Activated T-cell treated with anti-CD3 and anti-CD28 coated beads, Interleukin-2, amount 50 U/mL, for 4 hours (primary cell): Measurements from ENCODE around the gene THBS2. TPM values are rescaled to one million over a fixed set of nuclear protein-coding genes. Genes with fewer than 3 reads are reported as not detected.
"Not testable (repeated sequence)": the region's sequence is repeated elsewhere in the genome, so short reads cannot be mapped to it uniquely, and the experiment has no call there.

Source experiments
- ATAC-seq, 2 donors: fragments of 200-7000 bp; cut with Tn5 transposase; one replicate each; pipeline ENCODE4 v1.10.0; 2021
- DNase-seq: peaks from one replicate; pipeline ENCODE4 v3.0.0-alpha.2; 2020
- H3K27me3 Mint-ChIP-seq: one replicate; pipeline ENCODE4 v1.8.0; 2021; ENCODE audit warnings: low read depth, mixed read lengths
- H3K36me3 Mint-ChIP-seq: one replicate; pipeline ENCODE4 v1.8.0; 2022; ENCODE audit warnings: mixed read lengths; ENCODE audit not compliant: insufficient read depth
- H3K4me1 Mint-ChIP-seq: one replicate; pipeline ENCODE4 v1.8.0; 2021; ENCODE audit warnings: low read depth, mixed read lengths
- H3K4me3 Mint-ChIP-seq: one replicate; pipeline ENCODE4 v1.8.0; 2021; ENCODE audit warnings: mild to moderate bottlenecking, moderate library complexity, mixed read lengths
- H3K9me3 Mint-ChIP-seq: one replicate; pipeline ENCODE4 v1.8.0; 2021; ENCODE audit warnings: mixed read lengths
- total RNA-seq, 3 donors: library from RNA; stranded (reverse); gene quantifications; one replicate each; pipeline ENCODE4 v1.2.1, GENCODE V29; 2021

The THBS2 gene
- total RNA-seq, 3 donors from 2014 or later: 0.05 to 0.18 TPM; not detected in 1

DNA sequence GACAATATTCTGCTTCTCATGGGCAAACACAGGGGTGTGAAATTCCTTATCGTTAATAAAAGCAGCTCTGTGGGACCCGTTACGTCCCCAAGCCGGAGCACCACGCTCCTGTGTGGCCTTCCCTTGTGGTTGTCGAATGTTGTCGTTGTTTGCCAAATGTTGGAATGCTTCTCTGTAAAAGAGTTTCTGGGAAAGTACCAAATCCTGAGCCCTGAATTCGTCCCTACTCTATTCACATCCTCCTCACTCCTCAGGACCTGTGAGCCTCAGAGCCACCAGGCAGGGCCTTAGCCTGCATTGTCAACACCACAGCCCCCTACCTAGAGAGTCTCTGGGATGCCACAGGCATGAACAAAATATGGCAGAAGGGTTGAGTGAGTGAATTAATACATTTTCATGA, 64.0 kb downstream of the THBS2 start:
- Mint-ChIP-seq H3K9me3 (no peaks in the 10 kb centered on the region), H3K4me1 (no peaks in the 10 kb centered on the region), H3K4me3 (no peak overlapping the region), H3K36me3 (no peaks in the 10 kb centered on the region), H3K27me3 (peaks cover 5% of the 10 kb centered on the region)
- ATAC-seq (no peak), DNase-seq (no peak)

DNA sequence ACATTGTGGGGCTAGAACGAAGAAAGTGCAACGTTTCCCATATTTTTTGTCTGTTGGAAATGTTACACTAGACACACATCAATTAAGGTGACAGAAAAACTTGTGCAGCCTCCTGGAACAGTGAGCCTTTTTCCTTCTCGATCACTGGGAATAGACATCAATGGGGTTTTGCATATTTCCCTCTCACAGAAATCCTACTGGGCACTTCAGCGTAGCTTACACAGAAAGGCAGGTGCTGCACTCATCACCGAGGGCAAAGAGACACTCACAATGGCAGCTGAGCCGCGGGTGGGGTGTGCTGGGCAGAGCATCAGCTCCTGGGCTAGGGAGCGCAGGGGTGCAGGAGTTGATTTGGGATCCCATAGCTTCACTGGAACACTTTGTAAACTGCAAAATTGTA, 64.5 kb downstream of the THBS2 start:
- no peaks in the 10 kb centered on the region for H3K36me3 Mint-ChIP-seq
- no peak overlapping the region for H3K4me3 Mint-ChIP-seq
- DNase-seq (no peak), ATAC-seq (no peak)
- H3K4me1 Mint-ChIP-seq: no peaks in the 10 kb centered on the region
- no peaks in the 10 kb centered on the region for H3K9me3 Mint-ChIP-seq
- peaks cover 3% of the 10 kb centered on the region for H3K27me3 Mint-ChIP-seq

DNA sequence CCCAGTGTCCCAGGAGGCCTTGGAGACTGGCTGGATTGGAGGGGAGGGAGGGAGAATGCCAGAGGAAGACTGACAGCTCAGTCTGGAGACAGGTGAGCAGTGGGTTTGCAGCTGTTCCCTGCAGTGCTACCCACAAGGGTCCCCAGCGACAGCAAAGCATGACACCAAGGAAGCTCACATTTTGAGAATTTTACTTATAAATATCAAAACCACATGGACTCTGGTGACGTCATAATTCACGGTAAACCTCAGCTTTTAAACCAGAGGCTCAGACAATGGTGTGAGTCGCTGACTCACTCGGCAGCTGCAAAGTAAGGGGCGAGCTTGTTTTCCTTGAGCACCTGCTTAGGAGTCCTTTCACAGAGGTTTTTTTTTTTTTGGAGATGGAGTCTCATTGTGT, 65.2 kb downstream of the THBS2 start:
- no peak overlapping the region for H3K4me3 Mint-ChIP-seq
- H3K27me3 Mint-ChIP-seq: peaks cover 3% of the 10 kb centered on the region

DNA sequence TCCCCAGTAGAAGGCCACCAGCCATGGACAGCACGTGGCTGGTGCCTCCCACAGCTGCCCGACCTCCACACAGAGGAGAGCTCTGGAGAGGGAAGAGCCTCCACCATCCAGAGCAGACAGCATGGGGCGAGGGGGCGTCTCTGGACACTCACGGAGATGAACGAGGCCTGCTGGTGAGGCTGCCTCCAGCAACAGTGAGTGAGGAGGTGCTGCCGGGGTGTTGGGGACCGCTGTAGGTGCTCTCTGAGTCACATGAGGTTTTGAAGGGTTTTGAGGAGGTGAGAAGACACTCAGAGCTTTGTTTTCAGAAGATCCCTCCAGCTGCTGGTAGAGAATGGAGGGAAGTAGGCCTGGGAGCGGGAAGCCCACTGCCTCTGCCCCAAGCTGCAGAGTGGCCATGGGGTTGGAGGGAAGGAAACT, 65.6 kb downstream of the THBS2 start:
- Mint-ChIP-seq H3K4me3 (no peak overlapping the region), H3K9me3 (no peaks in the 10 kb centered on the region), H3K27me3 (peaks cover 2% of the 10 kb centered on the region), H3K36me3 (no peaks in the 10 kb centered on the region), H3K4me1 (no peaks in the 10 kb centered on the region)
- peak; percentile 71 to 72 for ATAC-seq
- no peak for DNase-seq

More for the DNA sequence above, 65.2 kb downstream of the THBS2 start:
- Mint-ChIP-seq H3K4me1 (no peaks in the 10 kb centered on the region), H3K9me3 (no peaks in the 10 kb centered on the region), H3K36me3 (no peaks in the 10 kb centered on the region)
- DNase-seq: no peak
- peak; percentile 63 to 71 for ATAC-seq

DNA sequence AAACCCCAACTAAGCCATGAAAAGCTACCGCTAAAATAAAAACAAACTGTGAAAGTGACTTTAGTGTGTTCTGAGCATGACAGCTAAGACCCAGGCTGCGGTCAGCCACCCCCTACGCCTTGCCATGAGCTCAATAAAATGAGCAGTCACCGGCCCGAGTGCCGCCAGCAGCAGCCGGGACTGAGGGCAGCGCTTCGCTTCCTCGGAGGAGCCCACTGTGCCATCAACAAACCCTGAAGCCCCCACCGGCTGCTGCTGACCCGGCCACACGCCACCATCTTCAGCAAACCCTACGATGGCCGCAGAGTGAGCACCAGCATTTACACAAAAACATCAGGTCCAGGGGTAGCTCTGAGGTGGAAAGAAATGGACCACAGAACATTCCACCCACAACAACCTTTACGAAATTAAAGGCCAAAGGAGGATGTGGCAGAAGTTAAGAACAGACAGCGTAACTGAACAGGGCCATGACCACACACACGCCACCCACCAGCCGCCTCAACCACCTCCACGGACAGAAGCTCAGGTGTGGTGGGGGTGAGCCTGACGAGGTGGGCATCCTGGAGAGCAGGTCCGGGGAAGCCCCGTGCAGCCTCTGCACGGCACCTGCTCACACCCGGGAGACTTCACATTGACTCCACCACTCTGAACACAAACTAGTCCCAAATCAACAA, 67.0 kb downstream of the THBS2 start:
- H3K27me3 Mint-ChIP-seq: no peaks in the 10 kb centered on the region
- no peaks in the 10 kb centered on the region for H3K9me3 Mint-ChIP-seq
- H3K4me1 Mint-ChIP-seq: no peaks in the 10 kb centered on the region
- DNase-seq (no peak), ATAC-seq (no peak)
- H3K36me3 Mint-ChIP-seq: no peaks in the 10 kb centered on the region
- H3K4me3 Mint-ChIP-seq: no peak overlapping the region

DNA sequence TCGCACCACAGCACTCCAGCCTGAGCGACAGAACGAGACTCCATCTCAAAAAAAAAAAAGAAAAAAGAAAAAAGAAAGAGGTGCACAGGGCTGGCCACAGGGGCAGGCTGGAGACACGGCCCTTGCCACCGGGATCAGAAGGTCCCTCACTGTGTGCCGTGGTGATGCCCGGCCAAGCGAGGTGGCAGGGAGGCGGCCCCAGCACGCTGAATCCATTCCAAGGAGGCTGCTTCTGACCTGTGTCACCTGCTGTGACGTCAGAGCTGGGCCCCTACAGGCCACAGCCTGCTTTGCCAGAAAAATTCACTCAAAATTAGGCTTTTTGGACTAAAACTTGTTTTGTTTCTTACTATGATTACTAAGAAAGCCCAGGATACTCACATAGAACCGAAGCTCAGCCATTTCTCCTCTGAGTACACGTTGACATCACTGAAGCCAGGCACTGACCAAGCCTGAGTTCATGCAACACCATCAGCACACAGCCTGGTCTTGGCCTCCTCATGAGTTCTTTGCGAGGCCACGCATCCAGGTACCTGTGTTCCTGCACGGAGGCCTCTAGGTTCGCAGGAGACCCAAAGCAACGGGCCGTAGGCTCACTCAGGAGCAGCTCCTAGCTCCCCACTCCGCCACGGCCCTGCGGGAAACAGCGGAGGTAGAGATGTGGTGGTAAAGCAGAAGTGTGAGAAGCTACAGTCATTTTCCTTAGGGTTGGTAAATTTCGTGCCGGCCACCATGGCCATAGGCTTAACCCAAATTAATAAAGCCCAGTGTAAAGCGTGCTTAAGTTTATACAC, 67.8 kb downstream of the THBS2 start:
- H3K9me3 Mint-ChIP-seq: no peaks in the 10 kb centered on the region
- no peaks in the 10 kb centered on the region for H3K27me3 Mint-ChIP-seq
- no peak overlapping the region for H3K4me3 Mint-ChIP-seq
- ATAC-seq (no peak), DNase-seq (no peak)
- no peaks in the 10 kb centered on the region for H3K4me1 Mint-ChIP-seq
- no peaks in the 10 kb centered on the region for H3K36me3 Mint-ChIP-seq

DNA sequence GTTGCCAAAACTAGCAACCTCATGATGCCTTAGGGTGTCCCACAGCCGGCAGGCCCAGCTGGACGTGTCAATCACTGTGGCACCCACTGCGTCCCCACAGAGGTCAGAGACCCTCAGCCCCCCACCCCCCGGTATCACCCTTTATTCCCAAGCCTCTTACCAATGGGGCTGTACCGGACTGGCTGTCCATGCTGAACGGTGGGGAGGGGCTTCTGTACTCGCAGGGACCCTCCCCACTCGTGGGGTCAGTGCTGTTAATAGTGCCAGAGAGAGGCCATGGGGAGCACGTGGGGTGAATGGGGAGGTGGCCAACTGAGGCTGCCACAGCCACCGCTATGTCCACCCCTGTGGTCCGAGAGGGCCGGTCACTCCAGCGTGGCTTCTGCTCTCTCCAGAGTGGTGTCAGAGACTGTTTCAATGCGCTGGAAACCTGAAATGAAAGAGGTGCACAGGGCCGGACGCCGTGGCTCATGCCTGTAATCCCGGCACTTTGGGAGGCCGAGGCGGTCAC, 68.6 kb downstream of the THBS2 start:
- Mint-ChIP-seq H3K27me3 (no peaks in the 10 kb centered on the region), H3K36me3 (no peaks in the 10 kb centered on the region), H3K4me3 (no peak overlapping the region), H3K9me3 (no peaks in the 10 kb centered on the region), H3K4me1 (no peaks in the 10 kb centered on the region)
- DNase-seq (no peak), ATAC-seq (no peak)

DNA sequence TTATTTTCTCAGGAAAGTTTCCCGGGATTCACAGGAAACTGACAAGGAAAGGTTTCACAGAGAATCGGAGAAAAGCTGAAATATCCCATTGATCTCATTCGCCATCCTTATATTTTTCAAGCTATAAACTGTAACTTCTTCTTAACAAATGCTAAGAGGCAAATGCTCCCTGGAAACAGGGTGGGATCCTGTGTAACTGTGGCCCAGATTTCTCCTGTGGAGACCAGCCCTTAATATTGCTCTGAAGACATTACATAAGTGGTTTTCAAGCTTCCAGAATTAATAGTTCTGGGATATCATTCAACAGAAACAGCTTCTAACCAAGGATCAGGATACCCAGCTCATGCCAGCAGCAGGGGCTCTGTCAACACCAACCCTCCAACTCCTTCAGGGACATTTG, 69.2 kb downstream of the THBS2 start:
- H3K27me3 Mint-ChIP-seq: no peaks in the 10 kb centered on the region
- no peaks in the 10 kb centered on the region for H3K9me3 Mint-ChIP-seq
- no peak for DNase-seq
- no peaks in the 10 kb centered on the region for H3K36me3 Mint-ChIP-seq
- ATAC-seq: no peak
- no peak overlapping the region for H3K4me3 Mint-ChIP-seq
- H3K4me1 Mint-ChIP-seq: no peaks in the 10 kb centered on the region

DNA sequence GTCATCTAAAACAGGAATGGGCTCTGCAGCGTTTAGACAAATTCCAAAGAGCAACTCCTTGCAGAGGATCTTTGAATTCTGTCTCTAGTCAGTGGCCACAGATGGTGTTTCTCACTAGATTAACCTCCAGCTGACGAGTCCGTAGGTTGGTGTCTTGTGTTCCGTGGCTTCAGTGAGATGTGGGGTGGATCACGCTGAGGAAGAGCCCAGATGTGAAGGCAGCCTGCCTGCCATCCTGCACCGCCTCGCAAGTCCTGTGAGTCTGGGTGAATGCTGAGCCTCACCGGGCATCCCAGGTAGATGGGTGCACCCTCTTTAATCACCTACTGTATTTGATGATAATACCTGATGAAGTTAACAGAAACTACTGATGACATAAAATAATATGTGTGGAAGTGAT, 70.4 kb downstream of the THBS2 start:
- no peak overlapping the region for H3K4me3 Mint-ChIP-seq
- H3K9me3 Mint-ChIP-seq: no peaks in the 10 kb centered on the region
- no peaks in the 10 kb centered on the region for H3K4me1 Mint-ChIP-seq
- peaks cover 2% of the 10 kb centered on the region for H3K27me3 Mint-ChIP-seq
- no peak for DNase-seq
- no peaks in the 10 kb centered on the region for H3K36me3 Mint-ChIP-seq
- no peak for ATAC-seq

DNA sequence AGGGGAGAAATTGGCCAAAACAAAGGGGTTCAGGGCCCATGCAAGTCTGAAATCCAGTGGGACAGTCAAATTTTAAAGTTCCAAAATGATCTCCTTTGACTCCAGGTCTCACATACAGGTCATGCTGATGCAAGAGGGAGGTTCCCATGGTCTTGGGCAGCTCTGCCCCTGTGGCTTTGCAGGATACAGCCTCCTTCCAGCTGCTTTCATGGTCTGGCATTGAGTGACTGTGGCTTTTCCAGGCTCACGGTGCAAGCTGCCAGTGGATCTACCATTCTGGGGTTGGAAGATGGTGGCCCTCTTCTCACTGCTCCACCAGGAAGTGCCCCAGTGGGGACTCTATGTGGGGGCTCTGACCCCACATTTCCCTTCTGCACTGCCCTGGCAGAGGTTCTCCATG, 73.8 kb downstream of the THBS2 start:
- H3K36me3 Mint-ChIP-seq, H3K9me3 Mint-ChIP-seq, H3K4me3 Mint-ChIP-seq, DNase-seq, ATAC-seq, H3K4me1 Mint-ChIP-seq: not testable (repeated sequence)
- peaks cover 12% of the 10 kb centered on the region for H3K27me3 Mint-ChIP-seq

DNA sequence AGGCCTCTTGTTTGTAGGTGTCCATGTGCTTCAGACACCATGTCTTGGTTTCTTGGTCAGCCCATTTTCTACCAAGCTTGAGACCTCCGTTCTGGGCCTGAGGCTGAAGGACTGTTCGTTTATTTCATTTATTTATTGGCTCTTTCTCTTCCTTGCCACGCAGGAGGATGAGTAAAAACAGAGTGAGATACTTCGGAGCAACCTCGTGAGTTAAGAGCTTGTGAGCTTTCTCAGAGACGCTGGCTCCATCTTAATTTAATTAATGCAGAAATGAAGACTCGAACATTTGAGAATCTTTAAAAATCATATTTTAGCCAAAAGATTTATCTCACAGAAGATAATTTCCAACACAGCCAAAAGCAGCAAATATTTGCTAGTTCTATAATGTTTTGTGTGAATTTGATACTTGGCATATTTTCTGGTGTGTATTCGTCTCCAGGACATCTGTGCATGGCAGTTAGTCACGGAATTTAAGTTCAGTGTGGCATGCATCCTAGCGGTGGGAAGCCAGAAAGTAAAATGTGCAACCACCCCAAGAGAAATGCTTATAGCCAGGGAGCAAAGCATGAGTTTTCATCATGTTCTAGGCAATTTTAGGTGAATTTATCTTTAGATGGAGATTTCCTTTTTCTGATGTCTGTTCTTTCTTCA, 76.0 kb downstream of the THBS2 start:
- Mint-ChIP-seq H3K27me3 (peaks cover 12% of the 10 kb centered on the region), H3K4me1 (no peaks in the 10 kb centered on the region), H3K9me3 (no peaks in the 10 kb centered on the region), H3K36me3 (no peaks in the 10 kb centered on the region), H3K4me3 (no peak overlapping the region)
- ATAC-seq (no peak), DNase-seq (no peak)

DNA sequence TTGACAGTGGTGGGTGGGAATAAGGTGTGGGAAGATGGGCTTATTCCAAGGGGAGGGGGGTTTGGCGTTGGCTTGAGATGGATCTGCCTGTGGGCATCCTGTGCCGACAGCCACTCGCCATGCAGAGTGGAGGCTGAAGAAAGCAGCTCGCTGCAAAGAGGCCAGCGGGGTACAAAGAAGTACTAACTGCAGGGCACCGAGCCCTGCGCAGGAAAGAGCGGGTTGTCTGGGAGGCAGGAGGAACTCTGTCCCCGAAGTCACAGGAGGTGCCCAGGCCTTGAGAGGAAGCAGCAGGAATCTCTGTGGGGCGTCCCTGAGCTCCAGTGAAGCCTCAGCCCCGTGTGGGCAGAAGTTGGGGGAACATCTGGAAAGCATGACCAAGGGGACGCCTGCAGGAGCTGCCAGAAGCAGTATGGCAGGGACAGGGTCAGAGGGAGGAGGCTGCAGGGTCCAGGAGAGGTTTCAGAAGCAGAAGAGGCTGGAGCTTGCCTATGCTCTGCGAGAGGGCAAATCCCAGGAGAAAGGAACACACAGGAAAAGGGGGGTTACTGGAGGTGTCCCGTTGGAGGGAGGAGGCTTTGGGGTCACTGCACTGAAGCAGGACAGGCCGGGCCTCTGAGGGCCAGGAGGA, 77.2 kb downstream of the THBS2 start:
- Mint-ChIP-seq H3K9me3 (no peaks in the 10 kb centered on the region), H3K4me1 (no peaks in the 10 kb centered on the region), H3K4me3 (no peak overlapping the region), H3K27me3 (peaks cover 12% of the 10 kb centered on the region), H3K36me3 (no peaks in the 10 kb centered on the region)
- DNase-seq (no peak), ATAC-seq (no peak)

DNA sequence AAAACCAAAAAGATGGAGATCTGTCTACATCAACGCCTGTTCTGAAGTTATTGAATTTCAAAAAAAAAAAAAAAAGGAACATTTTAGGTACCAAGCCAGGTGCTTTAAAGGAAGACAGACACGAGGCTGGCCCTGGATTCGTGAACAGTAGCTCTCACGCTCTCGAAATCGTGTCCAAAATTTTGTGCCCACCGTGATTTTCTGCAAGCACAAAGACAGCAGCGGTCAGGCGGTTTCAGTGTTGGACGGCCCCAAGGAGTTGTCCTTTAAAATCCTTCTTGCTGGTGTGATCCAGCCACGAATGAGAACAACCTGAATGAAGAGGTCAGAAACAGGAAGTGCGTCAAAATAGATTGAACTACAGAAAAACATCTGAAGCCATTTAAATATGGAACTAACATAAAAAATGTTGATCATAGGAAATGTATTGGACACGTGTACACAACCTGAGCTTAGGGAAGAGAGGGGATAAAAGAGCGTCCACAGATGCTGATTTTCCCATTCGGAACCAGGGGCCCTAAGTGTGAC, 78.2 kb downstream of the THBS2 start:
- no peak for DNase-seq
- Mint-ChIP-seq H3K36me3 (no peaks in the 10 kb centered on the region), H3K9me3 (no peaks in the 10 kb centered on the region), H3K4me3 (no peak overlapping the region), H3K4me1 (no peaks in the 10 kb centered on the region), H3K27me3 (peaks cover 12% of the 10 kb centered on the region)
- ATAC-seq: no peak
